ENCODE results near the gene MMP2.

GRCh38 chr16:55510185-55510805 lies 31.3 kb downstream of the MMP2 start:
- TF ChIP-seq CTCF (conservative IDR thresholded peaks at IDR 0.05 in 1 of 2, IDR thresholded peaks at IDR 0.05 in 1 of 2; ENCODE audit: low read depth in 1 of 2, low read length in 2 of 2): no peak
- no peak for TF ChIP-seq EZH2 (IDR thresholded peaks at IDR 0.05; ENCODE audit: low read length, missing control alignments)

Measured in fibroblast of lung (primary cell).